ENCODE measurements around the gene SIK2.

DNA sequence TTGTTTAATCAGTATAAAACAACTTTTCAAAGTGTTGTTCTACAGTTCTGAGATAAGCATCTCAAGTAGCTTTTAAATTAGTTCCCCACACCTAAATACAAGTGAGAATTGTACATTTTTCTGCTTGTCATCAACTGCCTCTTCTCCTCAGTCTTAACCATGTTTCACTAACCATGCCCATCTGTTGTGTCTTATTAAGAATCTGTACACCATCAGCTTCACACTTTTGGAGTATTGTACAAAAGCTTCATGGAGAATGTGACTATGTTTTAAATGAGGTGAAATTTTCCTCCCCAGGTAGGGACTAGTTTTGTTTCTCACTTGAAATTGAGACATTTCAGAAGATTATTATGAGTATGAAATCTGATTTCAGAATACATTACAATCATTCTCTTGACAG lies 52.4 kb downstream of the SIK2 start:
- TF ChIP-seq, protein P1, sequence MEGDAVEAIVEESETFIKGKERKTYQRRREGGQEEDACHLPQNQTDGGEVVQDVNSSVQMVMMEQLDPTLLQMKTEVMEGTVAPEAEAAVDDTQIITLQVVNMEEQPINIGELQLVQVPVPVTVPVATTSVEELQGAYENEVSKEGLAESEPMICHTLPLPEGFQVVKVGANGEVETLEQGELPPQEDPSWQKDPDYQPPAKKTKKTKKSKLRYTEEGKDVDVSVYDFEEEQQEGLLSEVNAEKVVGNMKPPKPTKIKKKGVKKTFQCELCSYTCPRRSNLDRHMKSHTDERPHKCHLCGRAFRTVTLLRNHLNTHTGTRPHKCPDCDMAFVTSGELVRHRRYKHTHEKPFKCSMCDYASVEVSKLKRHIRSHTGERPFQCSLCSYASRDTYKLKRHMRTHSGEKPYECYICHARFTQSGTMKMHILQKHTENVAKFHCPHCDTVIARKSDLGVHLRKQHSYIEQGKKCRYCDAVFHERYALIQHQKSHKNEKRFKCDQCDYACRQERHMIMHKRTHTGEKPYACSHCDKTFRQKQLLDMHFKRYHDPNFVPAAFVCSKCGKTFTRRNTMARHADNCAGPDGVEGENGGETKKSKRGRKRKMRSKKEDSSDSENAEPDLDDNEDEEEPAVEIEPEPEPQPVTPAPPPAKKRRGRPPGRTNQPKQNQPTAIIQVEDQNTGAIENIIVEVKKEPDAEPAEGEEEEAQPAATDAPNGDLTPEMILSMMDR (IDR thresholded peaks at IDR 0.05; ENCODE audit: borderline replicate concordance, extremely low read depth, low read length, poor library complexity, severe bottlenecking) = no peak
- no peak for TF ChIP-seq EZH2 (IDR thresholded peaks at IDR 0.05; ENCODE audit: borderline replicate concordance, low read depth, low read length, severe bottlenecking)

Measured in DND-41 (cell line).